ENCODE measurements around the gene SLFN5. TPM values are rescaled to one million over a fixed set of nuclear protein-coding genes. Genes with fewer than 3 reads are reported as not detected.

SLFN5 gene
- total and polyA plus RNA-seq, 4 donors = 8.5 to 51.7 (median 30.8) TPM

DNA sequence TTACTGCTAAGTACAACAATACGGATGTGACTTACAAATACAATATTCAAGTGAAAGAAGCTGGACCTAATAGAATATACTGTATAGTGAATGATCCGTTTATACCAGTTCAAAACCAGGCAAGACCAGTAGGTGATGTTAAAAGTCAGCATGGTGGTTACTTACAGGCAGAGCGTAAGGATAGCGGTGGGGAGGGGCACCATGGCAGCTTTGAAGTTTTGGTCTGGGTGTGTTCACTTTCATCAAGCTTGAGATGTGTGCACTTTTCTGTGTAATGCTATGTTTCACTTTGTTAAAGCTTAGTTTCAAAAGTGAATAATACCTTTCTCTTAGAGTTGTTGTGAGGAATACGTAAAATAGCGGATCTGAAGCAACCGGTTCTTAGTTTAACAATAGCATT lies 32.1 kb upstream of the SLFN5 start:
- DNase-seq (no peak), ATAC-seq (ENCODE audit: insufficient read depth, low FRiP score) (no peak)
- TF ChIP-seq, protein P1, sequence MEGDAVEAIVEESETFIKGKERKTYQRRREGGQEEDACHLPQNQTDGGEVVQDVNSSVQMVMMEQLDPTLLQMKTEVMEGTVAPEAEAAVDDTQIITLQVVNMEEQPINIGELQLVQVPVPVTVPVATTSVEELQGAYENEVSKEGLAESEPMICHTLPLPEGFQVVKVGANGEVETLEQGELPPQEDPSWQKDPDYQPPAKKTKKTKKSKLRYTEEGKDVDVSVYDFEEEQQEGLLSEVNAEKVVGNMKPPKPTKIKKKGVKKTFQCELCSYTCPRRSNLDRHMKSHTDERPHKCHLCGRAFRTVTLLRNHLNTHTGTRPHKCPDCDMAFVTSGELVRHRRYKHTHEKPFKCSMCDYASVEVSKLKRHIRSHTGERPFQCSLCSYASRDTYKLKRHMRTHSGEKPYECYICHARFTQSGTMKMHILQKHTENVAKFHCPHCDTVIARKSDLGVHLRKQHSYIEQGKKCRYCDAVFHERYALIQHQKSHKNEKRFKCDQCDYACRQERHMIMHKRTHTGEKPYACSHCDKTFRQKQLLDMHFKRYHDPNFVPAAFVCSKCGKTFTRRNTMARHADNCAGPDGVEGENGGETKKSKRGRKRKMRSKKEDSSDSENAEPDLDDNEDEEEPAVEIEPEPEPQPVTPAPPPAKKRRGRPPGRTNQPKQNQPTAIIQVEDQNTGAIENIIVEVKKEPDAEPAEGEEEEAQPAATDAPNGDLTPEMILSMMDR (IDR thresholded peaks at IDR 0.05; ENCODE audit: control extremely low read depth, extremely low read depth) = no peak
- H3K9me3 ChIP-seq (ENCODE audit: control insufficient read depth in 4 of 4, insufficient read depth in 3 of 4, low read length in 3 of 4) = no peaks in the 10 kb centered on the region
- WGBS, 2 donors = 92 to 96% methylated on average over 7 of the region's 7 CpGs
- H3K36me3 ChIP-seq (ENCODE audit: control insufficient read depth in 4 of 4, insufficient read depth in 4 of 4, low read length in 4 of 4) = no peaks in the 10 kb centered on the region
- H3K27me3 ChIP-seq (ENCODE audit: control insufficient read depth in 3 of 3, insufficient read depth in 3 of 3, low read length in 2 of 3) = peaks cover 0 to 12% (median 0%) of the 10 kb centered on the region in 3 donors
- H3K27ac ChIP-seq (ENCODE audit: low read depth in 1 of 2, low read length in 1 of 2) = no peak overlapping the region
- peaks cover 0 to 2% (median 0%) of the 10 kb centered on the region in 5 donors for H3K4me1 ChIP-seq (ENCODE audit: control insufficient read depth in 5 of 5, insufficient read depth in 5 of 5, low read length in 5 of 5)
- no peak overlapping the region for H3K4me3 ChIP-seq
- no peak overlapping the region for H3K9ac ChIP-seq (ENCODE audit: insufficient read depth in 1 of 2, low read length in 2 of 2)

DNA sequence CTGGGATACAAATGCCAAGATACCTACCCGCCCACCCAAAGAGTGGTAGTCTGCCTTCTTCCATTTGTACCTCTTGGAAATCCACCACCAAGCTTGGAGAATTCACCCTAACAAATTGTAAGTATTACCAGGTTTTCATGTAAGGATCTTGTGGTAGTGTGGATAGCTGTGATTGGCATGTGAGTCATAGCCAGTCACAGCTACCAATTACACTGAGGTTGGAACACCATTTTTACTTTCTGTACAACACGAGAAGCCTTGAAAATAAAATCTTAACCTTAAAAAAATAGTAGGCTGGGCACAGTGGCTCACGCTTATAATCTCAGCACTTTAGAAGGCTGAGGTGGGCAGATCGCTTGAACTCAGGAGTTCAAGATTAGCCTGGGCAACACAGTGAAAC lies 30.2 kb upstream of the SLFN5 start:
- DNase-seq (no peak), ATAC-seq (ENCODE audit: insufficient read depth, low FRiP score) (no peak)
- peaks cover 0 to 2% (median 0%) of the 10 kb centered on the region in 5 donors for H3K4me1 ChIP-seq (ENCODE audit: control insufficient read depth in 5 of 5, insufficient read depth in 5 of 5, low read length in 5 of 5)
- WGBS, 2 donors = 89% methylated on average over 4 of the region's 4 CpGs
- H3K4me3 ChIP-seq = no peak overlapping the region
- H3K27ac ChIP-seq (ENCODE audit: low read depth in 1 of 2, low read length in 1 of 2) = no peak overlapping the region
- no peaks in the 10 kb centered on the region for H3K9me3 ChIP-seq (ENCODE audit: control insufficient read depth in 4 of 4, insufficient read depth in 3 of 4, low read length in 3 of 4)
- H3K36me3 ChIP-seq (ENCODE audit: control insufficient read depth in 4 of 4, insufficient read depth in 4 of 4, low read length in 4 of 4) = no peaks in the 10 kb centered on the region
- H3K9ac ChIP-seq (ENCODE audit: insufficient read depth in 1 of 2, low read length in 2 of 2) = no peak overlapping the region
- TF ChIP-seq, protein P1 (IDR thresholded peaks at IDR 0.05; ENCODE audit: control extremely low read depth, extremely low read depth) = no peak
- peaks cover 0 to 17% (median 5%) of the 10 kb centered on the region in 3 donors for H3K27me3 ChIP-seq (ENCODE audit: control insufficient read depth in 3 of 3, insufficient read depth in 3 of 3, low read length in 2 of 3)

DNA sequence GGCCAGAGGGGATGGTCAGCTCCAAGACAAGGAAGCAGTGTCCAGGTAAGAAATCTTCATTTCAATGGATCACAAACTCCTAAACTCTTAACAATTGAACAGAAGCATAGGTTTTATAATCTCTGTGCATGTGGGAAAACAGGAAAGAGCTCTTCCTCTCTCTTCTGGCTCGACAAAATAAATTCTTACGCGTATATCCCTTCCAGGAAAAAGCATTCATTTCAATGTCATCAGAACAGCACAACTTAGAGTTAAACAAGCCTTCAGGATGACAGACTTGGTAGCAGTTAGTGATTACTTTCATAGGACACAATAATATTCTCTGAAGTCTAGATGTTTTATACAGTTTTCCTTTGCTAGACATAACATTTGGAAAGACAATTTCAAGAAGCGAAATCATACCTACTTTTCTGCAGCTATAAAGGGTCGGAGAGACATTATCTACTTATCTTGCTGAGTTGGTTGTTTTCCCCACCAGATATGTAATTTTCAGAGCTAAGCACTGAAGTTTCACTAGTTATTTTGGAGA lies 29.4 kb upstream of the SLFN5 start:
- Histone ChIP-seq H3K9ac (ENCODE audit: insufficient read depth in 1 of 2, low read length in 2 of 2) (no peak overlapping the region), H3K9me3 (ENCODE audit: control insufficient read depth in 4 of 4, insufficient read depth in 3 of 4, low read length in 3 of 4) (no peaks in the 10 kb centered on the region), H3K36me3 (ENCODE audit: control insufficient read depth in 4 of 4, insufficient read depth in 4 of 4, low read length in 4 of 4) (no peaks in the 10 kb centered on the region), H3K27me3 (ENCODE audit: control insufficient read depth in 3 of 3, insufficient read depth in 3 of 3, low read length in 2 of 3) (peaks cover 0 to 17% (median 5%) of the 10 kb centered on the region in 3 donors), H3K27ac (ENCODE audit: low read depth in 1 of 2, low read length in 1 of 2) (no peak overlapping the region), H3K4me1 (ENCODE audit: control insufficient read depth in 5 of 5, insufficient read depth in 5 of 5, low read length in 5 of 5) (peaks cover 0 to 2% (median 0%) of the 10 kb centered on the region in 5 donors), H3K4me3 (no peak overlapping the region)
- no peak for ATAC-seq (ENCODE audit: insufficient read depth, low FRiP score)
- 40% methylated on average over 5 of the region's 5 CpGs for WGBS, 2 donors
- peak in 2 of 3 donors; percentile 3 to 6 for DNase-seq
- TF ChIP-seq, protein P1 (IDR thresholded peaks at IDR 0.05; ENCODE audit: control extremely low read depth, extremely low read depth) = no peak

DNA sequence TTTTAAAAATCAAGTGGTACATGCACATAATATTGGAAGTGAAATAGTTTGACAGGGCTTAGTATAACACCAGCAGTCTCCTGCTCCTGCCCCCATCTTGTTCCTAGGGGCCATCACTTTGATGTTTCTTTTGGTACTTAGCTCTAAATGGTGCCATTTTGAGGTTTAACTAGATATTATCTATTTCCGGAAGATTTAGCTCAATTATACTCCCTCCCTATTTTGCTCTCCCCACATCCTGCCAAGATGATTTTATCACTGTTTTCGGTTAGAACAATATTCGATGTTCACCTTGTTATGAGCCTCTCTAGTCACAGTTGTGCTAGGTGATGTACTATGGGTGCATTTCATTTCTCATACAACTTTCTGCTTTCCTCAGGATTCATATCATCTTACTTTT lies 28.7 kb upstream of the SLFN5 start:
- Histone ChIP-seq H3K27me3 (ENCODE audit: control insufficient read depth in 3 of 3, insufficient read depth in 3 of 3, low read length in 2 of 3) (peaks cover 0 to 15% (median 5%) of the 10 kb centered on the region in 3 donors), H3K4me1 (ENCODE audit: control insufficient read depth in 5 of 5, insufficient read depth in 5 of 5, low read length in 5 of 5) (peaks cover 0 to 2% (median 0%) of the 10 kb centered on the region in 5 donors), H3K9ac (ENCODE audit: insufficient read depth in 1 of 2, low read length in 2 of 2) (no peak overlapping the region), H3K4me3 (no peak overlapping the region), H3K27ac (ENCODE audit: low read depth in 1 of 2, low read length in 1 of 2) (no peak overlapping the region), H3K36me3 (ENCODE audit: control insufficient read depth in 4 of 4, insufficient read depth in 4 of 4, low read length in 4 of 4) (no peaks in the 10 kb centered on the region), H3K9me3 (ENCODE audit: control insufficient read depth in 4 of 4, insufficient read depth in 3 of 4, low read length in 3 of 4) (no peaks in the 10 kb centered on the region)
- 21 to 35% methylated on average over 3 of the region's 3 CpGs for whole genome bisulfite sequencing, 2 donors
- TF ChIP-seq, protein P1 (IDR thresholded peaks at IDR 0.05; ENCODE audit: control extremely low read depth, extremely low read depth) = no peak
- ATAC-seq (ENCODE audit: insufficient read depth, low FRiP score) (no peak), DNase-seq (no peak)

Data from lung (tissue), 12 donors.